H1 (cell line): Measurements from ENCODE around the gene TMEM39B. TPM values are rescaled to one million over a fixed set of nuclear protein-coding genes. Genes with fewer than 3 reads are reported as not detected.

Experiments used
- CTCF ChIA-PET: fragments of 300-600 bp; sonication (Branson Sonifier 250); formaldehyde crosslinking; loops from one replicate; lab custom pipeline; 2021; ENCODE audit not compliant: partially characterized antibody; lab: Charles Lee
- POLR2A ChIA-PET: fragments of 300-600 bp; sonication (Branson Sonifier 250); formaldehyde crosslinking; loops from one replicate; lab custom pipeline; 2021; ENCODE audit warnings: inconsistent platforms; ENCODE audit not compliant: partially characterized antibody; lab: Charles Lee
- DNase-seq, 2 experiments: peaks; one replicate each; pipeline versions ENCODE4 v3.0.0 to v3.0.0-alpha.2; 2010 to 2022; ENCODE audit warnings: low spot score in 2 of 2, low read depth in 1 of 2, mixed read lengths in 1 of 2
- FAIRE-seq: peaks from 2 replicates; lab custom pipeline; 2011; peaks lifted over from hg19 to GRCh38; lab: Jason Lieb, UNC
- H2AFZ ChIP-seq: 2 replicates; pipeline ENCODE4 v1.8.1; 2012; ENCODE audit warnings: low read length, inconsistent platforms
- H2AK5ac ChIP-seq: 2 replicates; pipeline ENCODE4 v1.6.1; 2013; ENCODE audit warnings: low read depth, low read length
- H2BK120ac ChIP-seq: replicated peaks from 2 replicates; pipeline ENCODE3; 2013; ENCODE audit warnings: low read depth, low read length, inconsistent platforms
- H2BK12ac ChIP-seq: 2 replicates; pipeline ENCODE4 v1.6.1; 2013; ENCODE audit warnings: low read depth, low read length
- H2BK15ac ChIP-seq: 2 replicates; pipeline ENCODE4 v1.6.1; 2013; ENCODE audit warnings: low read length
- H2BK20ac ChIP-seq: 2 replicates; pipeline ENCODE4 v1.6.1; 2013; ENCODE audit warnings: low read length
- H2BK5ac ChIP-seq: 2 replicates; pipeline ENCODE4 v1.6.1; 2013; ENCODE audit warnings: low read depth, low read length
- H3K14ac ChIP-seq: 2 replicates; pipeline ENCODE4 v1.6.1; 2013; ENCODE audit warnings: inconsistent platforms; ENCODE audit not compliant: insufficient read length
- H3K18ac ChIP-seq: 2 replicates; pipeline ENCODE4 v1.6.1; 2013; ENCODE audit warnings: low read length; ENCODE audit errors: extremely low read depth
- H3K23ac ChIP-seq: 2 replicates; pipeline ENCODE4 v1.6.1; 2013; ENCODE audit warnings: inconsistent platforms; ENCODE audit not compliant: insufficient read length
- H3K23me2 ChIP-seq: 2 replicates; pipeline ENCODE4 v1.6.1; 2013; ENCODE audit warnings: low read depth, low read length
- H3K27ac ChIP-seq: 2 replicates; pipeline ENCODE4 v1.6.1; 2011; ENCODE audit warnings: low read depth, low read length, inconsistent platforms
- H3K27me3 ChIP-seq, 4 experiments: replicated peaks in 1 of 4; 1 replicate in 1 of 4; 2 replicates in 3 of 4; pipeline versions ENCODE4 v1.6.1 to v1.8.1; 2011 to 2013; ENCODE audit warnings: low read length in 3 of 4, mild to moderate bottlenecking in 3 of 4, inconsistent platforms in 2 of 4, mixed read lengths in 2 of 4, moderate library complexity in 1 of 4; ENCODE audit not compliant: control insufficient read depth in 3 of 4, insufficient read depth in 3 of 4; ENCODE audit errors: extremely low read depth in 1 of 4
- H3K36me3 ChIP-seq, 4 experiments: 2 replicates each; pipeline versions ENCODE4 v1.6.1 to v1.8.1; 2011 to 2013; ENCODE audit warnings: mild to moderate bottlenecking in 4 of 4, low read length in 3 of 4, moderate library complexity in 2 of 4, control low read depth in 1 of 4, inconsistent platforms in 1 of 4; ENCODE audit not compliant: insufficient read depth in 4 of 4, control insufficient read depth in 2 of 4
- H3K4ac ChIP-seq: replicated peaks from 2 replicates; pipeline ENCODE3; 2013; ENCODE audit warnings: low read length, low read depth, mixed read lengths, inconsistent platforms; ENCODE audit not compliant: insufficient read length
- H3K4me1 ChIP-seq, 4 experiments: replicated peaks in 1 of 4; 1 replicate in 1 of 4; 2 replicates in 3 of 4; pipeline versions ENCODE4 v1.6.1 to v1.8.1; 2011 to 2013; ENCODE audit warnings: low read length in 3 of 4, inconsistent platforms in 2 of 4, mixed read lengths in 1 of 4; ENCODE audit not compliant: insufficient read depth in 4 of 4, control insufficient read depth in 3 of 4
- H3K4me2 ChIP-seq, 2 experiments: 2 replicates each; pipeline versions ENCODE4 v1.6.1 to v1.8.1; 2011 to 2013; ENCODE audit warnings: low read depth in 2 of 2, low read length in 2 of 2, control low read depth in 1 of 2, inconsistent platforms in 1 of 2, mild to moderate bottlenecking in 1 of 2; ENCODE audit not compliant: insufficient read depth in 1 of 2
- H3K4me3 ChIP-seq, 4 experiments: fragments of 200-600, 300-600 bp in 1 of 4; sonication (generic), shearing (Covaris generic), sonication (Bioruptor Twin) in 1 of 4; 2 replicates each; pipeline versions ENCODE4 v1.5.1 to v1.8.1; 2011 to 2016; ENCODE audit warnings: low read length in 4 of 4, low read depth in 3 of 4, control low read depth in 2 of 4, inconsistent platforms in 2 of 4, mild to moderate bottlenecking in 2 of 4, mixed read lengths in 1 of 4, moderate library complexity in 1 of 4; ENCODE audit not compliant: insufficient read depth in 2 of 4; ENCODE audit errors: extremely low read depth in 1 of 4
- H3K56ac ChIP-seq: replicated peaks from 2 replicates; pipeline ENCODE3; 2013; ENCODE audit warnings: low read depth, mild to moderate bottlenecking, mixed read lengths, low read length, inconsistent platforms; ENCODE audit not compliant: insufficient read length
- H3K79me1 ChIP-seq: 2 replicates; pipeline ENCODE4 v1.6.1; 2013; ENCODE audit warnings: low read depth, low read length, control low read depth
- H3K79me2 ChIP-seq, 2 experiments: 2 replicates each; pipeline versions ENCODE4 v1.6.1 to v1.8.1; 2012 to 2013; ENCODE audit warnings: low read length in 2 of 2, mild to moderate bottlenecking in 2 of 2, inconsistent platforms in 1 of 2; ENCODE audit not compliant: insufficient read depth in 2 of 2, control insufficient read depth in 1 of 2
- H3K9ac ChIP-seq, 4 experiments: replicated peaks in 1 of 4; 1 replicate in 1 of 4; 2 replicates in 3 of 4; pipeline versions ENCODE4 v1.6.1 to v1.8.1; 2011 to 2013; ENCODE audit warnings: low read depth in 3 of 4, low read length in 3 of 4, control low read depth in 2 of 4, mild to moderate bottlenecking in 2 of 4, moderate library complexity in 2 of 4, inconsistent platforms in 1 of 4; ENCODE audit errors: extremely low read depth in 1 of 4
- H3K9me3 ChIP-seq, 2 experiments: 2 replicates each; pipeline versions ENCODE4 v1.6.1 to v1.8.1; 2012 to 2013; ENCODE audit warnings: mild to moderate bottlenecking in 2 of 2, moderate library complexity in 2 of 2, control low read depth in 1 of 2, inconsistent platforms in 1 of 2, low read depth in 1 of 2, low read length in 1 of 2, mixed read lengths in 1 of 2; ENCODE audit not compliant: insufficient read depth in 2 of 2
- H4K20me1 ChIP-seq, 2 experiments: replicated peaks in 1 of 2; 2 replicates each; pipeline versions ENCODE3 to v1.8.1; 2011 to 2013; ENCODE audit warnings: inconsistent platforms in 2 of 2, low read length in 2 of 2, mild to moderate bottlenecking in 1 of 2; ENCODE audit not compliant: insufficient read depth in 2 of 2, control insufficient read depth in 1 of 2
- H4K5ac ChIP-seq: 2 replicates; pipeline ENCODE4 v1.6.1; 2013; ENCODE audit warnings: low read length, low read depth, mixed read lengths, inconsistent platforms; ENCODE audit not compliant: insufficient read length
- H4K8ac ChIP-seq: 2 replicates; pipeline ENCODE4 v1.8.0; 2013; ENCODE audit warnings: mild to moderate bottlenecking, moderate library complexity, low read length, inconsistent platforms; ENCODE audit not compliant: insufficient read depth; ENCODE audit errors: extremely low read depth
- H4K91ac ChIP-seq: replicated peaks from 2 replicates; pipeline ENCODE3; 2013; ENCODE audit warnings: low read length, mixed read lengths, inconsistent platforms; ENCODE audit not compliant: insufficient read length
- BACH1 ChIP-seq: IDR thresholded peaks from 2 replicates; pipeline ENCODE4 v1.6.1; 2012; ENCODE audit warnings: low read length, improper control_type of control experiment
- GTF2F1 ChIP-seq: IDR thresholded peaks from 2 replicates; pipeline ENCODE4 v1.6.1; 2012; ENCODE audit warnings: low read depth, low read length, improper control_type of control experiment, borderline replicate concordance
- PHF8 ChIP-seq: fragments of 200-600 bp; sonication (generic); conservative IDR thresholded peaks from 2 replicates; pipeline ENCODE4 v1.7.1; 2012; ENCODE audit warnings: low read depth, mild to moderate bottlenecking, inconsistent platforms, low read length, moderate library complexity
- POLR2A ChIP-seq, 2 experiments: IDR thresholded peaks; 1 replicate in 1 of 2; 2 replicates in 1 of 2; pipeline ENCODE4 v1.6.1; 2011; ENCODE audit warnings: low read depth in 2 of 2, low read length in 2 of 2, mild to moderate bottlenecking in 2 of 2; ENCODE audit errors: control extremely low read depth in 1 of 2
- RXRA ChIP-seq: IDR thresholded peaks from 2 replicates; pipeline ENCODE4 v1.6.1; 2011; ENCODE audit warnings: low read depth, mild to moderate bottlenecking, low read length, moderate library complexity; ENCODE audit not compliant: insufficient read depth
- ZNF274 ChIP-seq: IDR thresholded peaks from 2 replicates; pipeline ENCODE4 v1.7.0; 2012; ENCODE audit warnings: low read length, borderline replicate concordance; ENCODE audit errors: extremely low read depth
- WGBS, 2 experiments: shearing (Covaris generic) in 1 of 2; methylation state at CpG; one replicate each; pipeline versions ENCODE4 v1.1.6 to v1.1.7; 2013 to 2015; ENCODE audit warnings: low lambda C conversion rate in 2 of 2, mixed read lengths in 2 of 2, inconsistent platforms in 1 of 2, low coverage in 1 of 2, missing lambda C conversion rate in 1 of 2; ENCODE audit not compliant: insufficient replicate concordance in 2 of 2, insufficient coverage in 1 of 2, insufficient read length in 1 of 2; ENCODE audit errors: extremely low coverage in 1 of 2, missing lambda C conversion rate in 1 of 2; 5-methylcytosine and 5-hydroxymethylcytosine counted together
- polyA plus RNA-seq, 7 experiments: library from polyadenylated mRNA; depleted of rRNA in 3 of 7; stranded (reverse) in 5 of 7; unstranded in 2 of 7; fragments of >200 nt in 5 of 7; fragments of 200-250 nt in 2 of 7; gene quantifications; 1 replicate in 5 of 7; 2 replicates in 1 of 7; 4 replicates in 1 of 7; pipeline versions ENCODE4 v1.2.1 to v1.2.3, GENCODE V29; 2011 to 2013; ENCODE audit warnings: missing spikeins in 2 of 7, mixed read lengths in 2 of 7
- total RNA-seq: library from RNA; stranded (reverse); fragmentation: NEBNext Ultra II Directional; extraction: Animal tissue kit (Norgen Biotek cat#: 25700); gene quantifications from 2 replicates; pipeline ENCODE4 v1.2.1, GENCODE V29; 2021
- TF ChIP-seq, protein P1 (sequence below): IDR thresholded peaks from 2 replicates; pipeline ENCODE4 v1.6.1; 2012; ENCODE audit warnings: inconsistent platforms

The TMEM39B gene
- total and polyA plus RNA-seq, 2 of the 8 experiments (the other 6 are each of a cell fraction or from before 2014, with no cell fraction given), result 25.3 to 32.7 TPM

DNA sequence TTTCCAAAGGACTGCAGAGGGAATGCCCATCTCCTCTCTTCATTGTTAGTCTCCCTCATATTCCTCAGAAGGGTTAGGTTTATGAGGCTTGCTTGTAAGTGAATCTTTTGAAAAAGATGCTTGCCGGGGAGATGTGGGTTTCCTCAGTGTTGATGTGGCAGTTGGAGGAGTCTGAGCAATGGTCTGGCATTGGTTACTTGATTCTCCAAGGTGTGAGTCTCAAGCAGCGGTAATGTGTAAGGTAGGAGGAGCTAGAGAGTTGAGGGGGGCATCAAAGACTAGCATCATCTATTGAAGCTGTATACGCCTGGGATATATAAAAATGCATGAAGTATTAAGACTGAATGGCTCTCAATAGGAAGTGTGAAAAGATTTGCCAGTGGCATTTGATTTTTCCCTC is 37.6 kb upstream of the TMEM39B start:
- CTCF ChIA-PET, result interaction anchor here (0.9 to 3.1 kb wide), 7 partner anchors 9 to 70 kb away, joined by 3 to 8 read pairs (median 4); no protein-coding TSS in a partner anchor

More for the DNA sequence above, 37.6 kb upstream of the TMEM39B start:
- Histone ChIP-seq H3K14ac (no peak overlapping the region), H3K4ac (no peak overlapping the region), H3K4me3 (no peak overlapping the region), H4K91ac (no peak overlapping the region), H2AFZ (no peak overlapping the region), H4K8ac (no peak overlapping the region), H3K56ac (no peak overlapping the region), H3K27me3 (no peaks in the 10 kb centered on the region), H3K4me1 (no peaks in the 10 kb centered on the region), H3K9me3 (no peaks in the 10 kb centered on the region), H3K4me2 (no peak overlapping the region), H2BK12ac (no peak overlapping the region), H3K36me3 (peaks cover 36 to 83% (median 55%) of the 10 kb centered on the region in 4 experiments), H2BK5ac (no peak overlapping the region), H3K23ac (no peak overlapping the region), H3K79me2 (peaks cover 0 to 72% of the 10 kb centered on the region in 2 experiments; a peak in 2 of 4 replicates), H2BK120ac (no peak overlapping the region), H3K23me2 (no peaks in the 10 kb centered on the region), H2BK15ac (no peak overlapping the region), H2AK5ac (no peak overlapping the region), H2BK20ac (no peak overlapping the region), H3K9ac (no peak overlapping the region), H3K79me1 (peaks cover 7% of the 10 kb centered on the region), H4K20me1 (peaks cover 14 to 30% of the 10 kb centered on the region in 2 experiments), H3K27ac (no peak overlapping the region), H3K18ac (no peak overlapping the region), H4K5ac (no peak overlapping the region)
- FAIRE-seq (no peak), DNase-seq (no peak)
- POLR2A ChIA-PET, result interaction anchor here (0.7 to 2.7 kb wide), 6 partner anchors 9 to 25 kb away, joined by 3 to 10 read pairs (median 4); no protein-coding TSS in a partner anchor
- WGBS, 2 experiments, result 84% methylated on average over 3 of the region's 3 CpGs; no CpG with 5 or more reads in 1 of the 2 experiments
- TF ChIP-seq ZNF274, result no peak
- no peak for TF ChIP-seq BACH1
- TF ChIP-seq RXRA, result no peak
- TF ChIP-seq, protein P1, sequence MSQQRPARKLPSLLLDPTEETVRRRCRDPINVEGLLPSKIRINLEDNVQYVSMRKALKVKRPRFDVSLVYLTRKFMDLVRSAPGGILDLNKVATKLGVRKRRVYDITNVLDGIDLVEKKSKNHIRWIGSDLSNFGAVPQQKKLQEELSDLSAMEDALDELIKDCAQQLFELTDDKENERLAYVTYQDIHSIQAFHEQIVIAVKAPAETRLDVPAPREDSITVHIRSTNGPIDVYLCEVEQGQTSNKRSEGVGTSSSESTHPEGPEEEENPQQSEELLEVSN, result no peak
- TF ChIP-seq PHF8, result no peak
- no peak for TF ChIP-seq GTF2F1
- TF ChIP-seq POLR2A (IDR thresholded peaks at IDR 0.05; ENCODE audit: control extremely low read depth in 1 of 2, low read depth in 2 of 2, low read length in 2 of 2), result no peak
